IPS-15b (cell line): ENCODE data around the gene EXOC5.

Experiments
- H3K27me3 ChIP-seq: one replicate; pipeline ENCODE4 v1.6.1; 2013; ENCODE audit warnings: low read length; ENCODE audit not compliant: control insufficient read depth, insufficient read depth
- H3K36me3 ChIP-seq: one replicate; pipeline ENCODE4 v1.6.1; 2013; ENCODE audit warnings: low read length; ENCODE audit not compliant: control insufficient read depth, insufficient read depth
- H3K4me1 ChIP-seq: one replicate; pipeline ENCODE4 v1.6.1; 2013; ENCODE audit warnings: mild to moderate bottlenecking, low read length; ENCODE audit not compliant: control insufficient read depth, insufficient read depth
- H3K4me3 ChIP-seq: one replicate; pipeline ENCODE4 v1.5.1; 2013; ENCODE audit warnings: low read depth, low read length
- H3K9ac ChIP-seq: one replicate; pipeline ENCODE4 v1.6.1; 2013; ENCODE audit warnings: low read depth, mild to moderate bottlenecking, low read length
- H3K9me3 ChIP-seq: one replicate; pipeline ENCODE4 v1.6.1; 2013; ENCODE audit warnings: mild to moderate bottlenecking, low read length; ENCODE audit not compliant: control insufficient read depth, insufficient read depth

The EXOC5 gene

GRCh38 chr14:57268161-57269069 lies at the start of gene EXOC5, which contains the start of gene AP5M1:
EXOC5 (minus strand) TSS chr14:57268905; CDS start chr14:57268648, 257 bp downstream.
AP5M1 (plus strand) TSS chr14:57268971; CDS start chr14:57269315, 344 bp downstream.
- Histone ChIP-seq H3K36me3 (no peaks in the 10 kb centered on the region), H3K27me3 (no peaks in the 10 kb centered on the region), H3K4me1 (peaks cover 10% of the 10 kb centered on the region), H3K9ac (peak within 1 kb of the TSS; percentile 93), H3K9me3 (no peaks in the 10 kb centered on the region), H3K4me3 (peak within 1 kb of the TSS; percentile 99)

GRCh38 chr14:57317248-57317833 lies 48.6 kb upstream of the EXOC5 start:
- Histone ChIP-seq H3K4me3 (no peak overlapping the region), H3K4me1 (no peaks in the 10 kb centered on the region), H3K36me3 (no peaks in the 10 kb centered on the region)

GRCh38 chr14:57314396-57315089 lies 45.8 kb upstream of the EXOC5 start:
- Histone ChIP-seq H3K4me3 (no peak overlapping the region), H3K36me3 (no peaks in the 10 kb centered on the region), H3K4me1 (no peaks in the 10 kb centered on the region), H3K9me3 (no peaks in the 10 kb centered on the region), H3K27me3 (no peaks in the 10 kb centered on the region), H3K9ac (no peak overlapping the region)

More at GRCh38 chr14:57317248-57317833, 48.6 kb upstream of the EXOC5 start:
- Histone ChIP-seq H3K9ac (no peak overlapping the region), H3K27me3 (no peaks in the 10 kb centered on the region), H3K9me3 (no peaks in the 10 kb centered on the region)

GRCh38 chr14:57302883-57303282 lies 34.2 kb upstream of the EXOC5 start:
- Histone ChIP-seq H3K27me3 (no peaks in the 10 kb centered on the region), H3K9me3 (no peaks in the 10 kb centered on the region), H3K9ac (no peak overlapping the region), H3K36me3 (no peaks in the 10 kb centered on the region), H3K4me1 (peaks cover 9% of the 10 kb centered on the region), H3K4me3 (no peak overlapping the region)

- Histone ChIP-seq H3K9ac (no peak overlapping the region), H3K4me1 (no peaks in the 10 kb centered on the region), H3K36me3 (no peaks in the 10 kb centered on the region), H3K9me3 (no peaks in the 10 kb centered on the region), H3K27me3 (no peaks in the 10 kb centered on the region), H3K4me3 (no peak overlapping the region)
Observed at GRCh38 chr14:57299511-57299910, 30.8 kb upstream of the EXOC5 start.

GRCh38 chr14:57297852-57298251 lies 29.1 kb upstream of the EXOC5 start:
- Histone ChIP-seq H3K9me3 (no peaks in the 10 kb centered on the region), H3K9ac (no peak overlapping the region), H3K27me3 (no peaks in the 10 kb centered on the region)

GRCh38 chr14:57295239-57295638 lies 26.5 kb upstream of the EXOC5 start:
- no peaks in the 10 kb centered on the region for H3K9me3 ChIP-seq
- no peaks in the 10 kb centered on the region for H3K4me1 ChIP-seq
- no peak overlapping the region for H3K4me3 ChIP-seq
- no peaks in the 10 kb centered on the region for H3K27me3 ChIP-seq
- H3K9ac ChIP-seq = no peak overlapping the region
- no peaks in the 10 kb centered on the region for H3K36me3 ChIP-seq

More at GRCh38 chr14:57297852-57298251, 29.1 kb upstream of the EXOC5 start:
- Histone ChIP-seq H3K4me3 (no peak overlapping the region), H3K36me3 (no peaks in the 10 kb centered on the region), H3K4me1 (no peaks in the 10 kb centered on the region)

GRCh38 chr14:57293866-57294837 lies 25.4 kb upstream of the EXOC5 start:
- H3K9ac ChIP-seq = no peak overlapping the region
- no peak overlapping the region for H3K4me3 ChIP-seq
- no peaks in the 10 kb centered on the region for H3K27me3 ChIP-seq
- no peaks in the 10 kb centered on the region for H3K9me3 ChIP-seq
- H3K36me3 ChIP-seq = no peaks in the 10 kb centered on the region
- no peaks in the 10 kb centered on the region for H3K4me1 ChIP-seq

- H3K9ac ChIP-seq = no peak overlapping the region
- no peaks in the 10 kb centered on the region for H3K36me3 ChIP-seq
- no peaks in the 10 kb centered on the region for H3K9me3 ChIP-seq
- H3K27me3 ChIP-seq = no peaks in the 10 kb centered on the region
- H3K4me1 ChIP-seq = no peaks in the 10 kb centered on the region
- no peak overlapping the region for H3K4me3 ChIP-seq
Observed at GRCh38 chr14:57291692-57292647, 23.3 kb upstream of the EXOC5 start.

- H3K9ac ChIP-seq = no peak overlapping the region
- H3K9me3 ChIP-seq = no peaks in the 10 kb centered on the region
- H3K36me3 ChIP-seq = no peaks in the 10 kb centered on the region
Observed at GRCh38 chr14:57290751-57291150, 22.0 kb upstream of the EXOC5 start.

More at GRCh38 chr14:57290751-57291150, 22.0 kb upstream of the EXOC5 start:
- Histone ChIP-seq H3K27me3 (no peaks in the 10 kb centered on the region), H3K4me3 (no peak overlapping the region), H3K4me1 (no peaks in the 10 kb centered on the region)
